ENCODE results near the gene CLEC18A.
"Not testable (repeated sequence)": the region's sequence is repeated elsewhere in the genome, so short reads cannot be mapped to it uniquely, and the experiment has no call there.

Gene CLEC18A

GRCh38 chr16:69952116-69952515, 982 bp downstream of the CLEC18A start:
- DNase-seq (ENCODE audit: low read depth, low spot score), result not testable (repeated sequence)

- DNase-seq (ENCODE audit: low read depth, low spot score), result not testable (repeated sequence)
Measured at GRCh38 chr16:69952572-69953355, 1.6 kb downstream of the CLEC18A start.

- DNase-seq (ENCODE audit: low read depth, low spot score), result not testable (repeated sequence)
Measured at GRCh38 chr16:69954241-69954640, 3.1 kb downstream of the CLEC18A start.

- DNase-seq (ENCODE audit: low read depth, low spot score), result not testable (repeated sequence)
Measured at GRCh38 chr16:69963312-69963711, 12.2 kb downstream of the CLEC18A start.

- DNase-seq (ENCODE audit: low read depth, low spot score), result peak; percentile 31
Measured at GRCh38 chr16:69964960-69965660, 14.0 kb downstream of the CLEC18A start.

- not testable (repeated sequence) for DNase-seq (ENCODE audit: low read depth, low spot score)
Measured at GRCh38 chr16:69965661-69966054, 14.5 kb downstream of the CLEC18A start.

GRCh38 chr16:69967688-69968087, 16.6 kb downstream of the CLEC18A start:
- DNase-seq (ENCODE audit: low read depth, low spot score), result not testable (repeated sequence)

GRCh38 chr16:69968125-69968524, 17.0 kb downstream of the CLEC18A start:
- DNase-seq (ENCODE audit: low read depth, low spot score), result not testable (repeated sequence)

- DNase-seq (ENCODE audit: low read depth, low spot score), result not testable (repeated sequence)
Measured at GRCh38 chr16:69969657-69970056, 18.5 kb downstream of the CLEC18A start.

GRCh38 chr16:69972120-69972519, 21.0 kb downstream of the CLEC18A start:
- DNase-seq (ENCODE audit: low read depth, low spot score), result not testable (repeated sequence)

GRCh38 chr16:69972935-69973334, 21.8 kb downstream of the CLEC18A start:
- not testable (repeated sequence) for DNase-seq (ENCODE audit: low read depth, low spot score)

- DNase-seq (ENCODE audit: low read depth, low spot score), result not testable (repeated sequence)
Measured at GRCh38 chr16:69985196-69985595, 34.1 kb downstream of the CLEC18A start.

GRCh38 chr16:69997956-69998355, 46.8 kb downstream of the CLEC18A start:
- peak; percentile 49 for DNase-seq (ENCODE audit: low read depth, low spot score)

- DNase-seq (ENCODE audit: low read depth, low spot score), result not testable (repeated sequence)
Measured at GRCh38 chr16:69999801-70000200, 48.7 kb downstream of the CLEC18A start.

GRCh38 chr16:70003511-70003910, 52.4 kb downstream of the CLEC18A start:
- not testable (repeated sequence) for DNase-seq (ENCODE audit: low read depth, low spot score)

GRCh38 chr16:70008604-70009003, 57.5 kb downstream of the CLEC18A start:
- DNase-seq (ENCODE audit: low read depth, low spot score), result not testable (repeated sequence)

GRCh38 chr16:70010615-70011014, 59.5 kb downstream of the CLEC18A start:
- not testable (repeated sequence) for DNase-seq (ENCODE audit: low read depth, low spot score)

GRCh38 chr16:70011120-70011519, 60.0 kb downstream of the CLEC18A start:
- DNase-seq (ENCODE audit: low read depth, low spot score), result peak; percentile 26

GRCh38 chr16:70012354-70012753, 61.2 kb downstream of the CLEC18A start:
- DNase-seq (ENCODE audit: low read depth, low spot score), result not testable (repeated sequence)

- not testable (repeated sequence) for DNase-seq (ENCODE audit: low read depth, low spot score)
Measured at GRCh38 chr16:70012951-70013350, 61.8 kb downstream of the CLEC18A start.
